DND-41 (cell line): Measurements from ENCODE around the gene NLRC4.

ENCODE experiments used
- EZH2 ChIP-seq: IDR thresholded peaks from 3 replicates; pipeline ENCODE4 v1.6.1; 2012; ENCODE audit warnings: borderline replicate concordance, low read depth, mild to moderate bottlenecking, moderate library complexity, low read length, inconsistent platforms; ENCODE audit not compliant: severe bottlenecking
- TF ChIP-seq, protein P1 (sequence below): IDR thresholded peaks from 2 replicates; pipeline ENCODE4 v1.5.1; 2012; ENCODE audit warnings: borderline replicate concordance, low read length, moderate library complexity, mild to moderate bottlenecking; ENCODE audit not compliant: poor library complexity, severe bottlenecking; ENCODE audit errors: extremely low read depth

DNA sequence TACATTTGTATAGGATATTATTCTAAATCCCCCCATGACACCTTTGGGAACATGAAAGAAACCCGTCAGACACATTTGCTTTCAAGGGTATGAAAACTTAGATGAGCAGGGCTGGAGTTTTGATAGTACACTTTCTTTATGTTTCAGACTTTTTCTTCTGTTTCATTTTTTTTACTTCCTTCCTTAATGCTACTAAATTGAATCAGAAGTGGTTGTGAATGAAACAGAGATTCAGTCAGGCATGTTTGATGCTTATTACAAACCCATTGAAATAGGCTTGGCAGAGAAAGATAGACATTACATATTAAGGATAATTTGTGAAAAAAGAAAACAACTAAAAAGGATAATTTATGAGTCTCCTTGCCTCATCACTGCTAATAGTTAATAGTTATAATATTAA lies 72.3 kb downstream of the NLRC4 start:
- TF ChIP-seq, protein P1, sequence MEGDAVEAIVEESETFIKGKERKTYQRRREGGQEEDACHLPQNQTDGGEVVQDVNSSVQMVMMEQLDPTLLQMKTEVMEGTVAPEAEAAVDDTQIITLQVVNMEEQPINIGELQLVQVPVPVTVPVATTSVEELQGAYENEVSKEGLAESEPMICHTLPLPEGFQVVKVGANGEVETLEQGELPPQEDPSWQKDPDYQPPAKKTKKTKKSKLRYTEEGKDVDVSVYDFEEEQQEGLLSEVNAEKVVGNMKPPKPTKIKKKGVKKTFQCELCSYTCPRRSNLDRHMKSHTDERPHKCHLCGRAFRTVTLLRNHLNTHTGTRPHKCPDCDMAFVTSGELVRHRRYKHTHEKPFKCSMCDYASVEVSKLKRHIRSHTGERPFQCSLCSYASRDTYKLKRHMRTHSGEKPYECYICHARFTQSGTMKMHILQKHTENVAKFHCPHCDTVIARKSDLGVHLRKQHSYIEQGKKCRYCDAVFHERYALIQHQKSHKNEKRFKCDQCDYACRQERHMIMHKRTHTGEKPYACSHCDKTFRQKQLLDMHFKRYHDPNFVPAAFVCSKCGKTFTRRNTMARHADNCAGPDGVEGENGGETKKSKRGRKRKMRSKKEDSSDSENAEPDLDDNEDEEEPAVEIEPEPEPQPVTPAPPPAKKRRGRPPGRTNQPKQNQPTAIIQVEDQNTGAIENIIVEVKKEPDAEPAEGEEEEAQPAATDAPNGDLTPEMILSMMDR: no peak
- TF ChIP-seq EZH2: no peak
